IMR-90 (cell line): Measurements from ENCODE around the gene ITPK1. TPM values are rescaled to one million over a fixed set of nuclear protein-coding genes. Genes with fewer than 3 reads are reported as not detected.

Experiments used
- ATAC-seq: fragments of 200-7000 bp; cut with Tn5 transposase; 2 replicates; pipeline ENCODE4 v1.9.1; 2020; ENCODE audit warnings: low read depth, mild to moderate bottlenecking, moderate library complexity
- BruUV-seq: library from RNA; stranded (reverse); fragments of 400-500 nt; replicated peaks from 2 replicates; lab custom pipeline; 2021; lab: Mats Ljungman, UMichigan
- CTCF ChIA-PET: fragments of 300-600 bp; formaldehyde crosslinking; extraction: SDS; loops from one replicate; lab custom pipeline; 2021; ENCODE audit warnings: antibody characterized with exemption; lab: Yijun Ruan, JAX
- POLR2A ChIA-PET: fragments of 300-600 bp; sonication (Branson Sonifier 250); formaldehyde crosslinking; loops from one replicate; lab custom pipeline; 2022; ENCODE audit warnings: antibody characterized with exemption; ENCODE audit not compliant: unreplicated experiment; lab: Charles Lee
- DNase-seq: peaks from one replicate; pipeline ENCODE4 v3.0.0; 2013
- H2AFZ ChIP-seq: replicated peaks from 2 replicates; pipeline ENCODE3; 2013; ENCODE audit warnings: low read length, mild to moderate bottlenecking; ENCODE audit not compliant: poor library complexity
- H2AK5ac ChIP-seq: 2 replicates; pipeline ENCODE4 v1.6.1; 2013; ENCODE audit warnings: low read depth, low read length, inconsistent platforms
- H2AK9ac ChIP-seq: replicated peaks from 2 replicates; pipeline ENCODE3; 2013; ENCODE audit warnings: mild to moderate bottlenecking, low read depth, low read length, moderate library complexity; ENCODE audit not compliant: poor library complexity
- H2BK120ac ChIP-seq: 2 replicates; pipeline ENCODE4 v1.6.1; 2013; ENCODE audit warnings: low read depth, low read length, inconsistent platforms
- H2BK15ac ChIP-seq: 3 replicates; pipeline ENCODE4 v1.6.1; 2013; ENCODE audit warnings: low read depth, low read length, inconsistent platforms
- H2BK20ac ChIP-seq: 2 replicates; pipeline ENCODE4 v1.6.1; 2013; ENCODE audit warnings: low read depth, mild to moderate bottlenecking, inconsistent platforms, low read length, moderate library complexity
- H2BK5ac ChIP-seq: 2 replicates; pipeline ENCODE4 v1.6.1; 2013; ENCODE audit warnings: mild to moderate bottlenecking, low read depth, low read length, inconsistent platforms; ENCODE audit not compliant: poor library complexity, severe bottlenecking
- H3K14ac ChIP-seq: replicated peaks from 2 replicates; pipeline ENCODE4 v1.6.1; 2013; ENCODE audit warnings: low read depth, low read length, inconsistent platforms
- H3K18ac ChIP-seq: 2 replicates; pipeline ENCODE4 v1.6.1; 2013; ENCODE audit warnings: low read depth, low read length, control low read depth
- H3K23ac ChIP-seq: 2 replicates; pipeline ENCODE4 v1.6.1; 2013; ENCODE audit warnings: low read depth, low read length, inconsistent platforms
- H3K27ac ChIP-seq: 2 replicates; pipeline ENCODE4 v1.5.1; 2013; ENCODE audit warnings: mild to moderate bottlenecking, control low read depth, low read length; ENCODE audit not compliant: insufficient read depth
- H3K27me3 ChIP-seq: 2 replicates; pipeline ENCODE4 v1.6.1; 2013; ENCODE audit warnings: low read length; ENCODE audit not compliant: control insufficient read depth, insufficient read depth
- H3K36me3 ChIP-seq: 2 replicates; pipeline ENCODE4 v1.6.1; 2013; ENCODE audit warnings: low read length, mixed read lengths; ENCODE audit not compliant: control insufficient read depth, insufficient read depth
- H3K4ac ChIP-seq: 2 replicates; pipeline ENCODE4 v1.6.1; 2013; ENCODE audit warnings: low read depth, low read length, inconsistent platforms
- H3K4me1 ChIP-seq: 2 replicates; pipeline ENCODE4 v1.6.1; 2013; ENCODE audit warnings: low read length, mixed read lengths; ENCODE audit not compliant: control insufficient read depth, insufficient read depth
- H3K4me2 ChIP-seq: 2 replicates; pipeline ENCODE4 v1.6.1; 2013; ENCODE audit warnings: low read depth, mild to moderate bottlenecking, control low read depth, low read length, moderate library complexity
- H3K4me3 ChIP-seq: 2 replicates; pipeline ENCODE4 v1.5.1; 2013; ENCODE audit warnings: low read depth, mild to moderate bottlenecking, control low read depth, low read length, moderate library complexity; ENCODE audit not compliant: insufficient read depth
- H3K56ac ChIP-seq: 2 replicates; pipeline ENCODE4 v1.6.1; 2013; ENCODE audit warnings: low read length, inconsistent platforms; ENCODE audit not compliant: insufficient read depth; ENCODE audit errors: extremely low read depth
- H3K79me1 ChIP-seq, 2 experiments: 2 replicates each; pipeline ENCODE4 v1.6.1; 2013; ENCODE audit warnings: low read length in 2 of 2, inconsistent platforms in 1 of 2, low read depth in 1 of 2
- H3K9ac ChIP-seq: 2 replicates; pipeline ENCODE4 v1.6.1; 2013; ENCODE audit warnings: low read depth, low read length, control low read depth
- H3K9me1 ChIP-seq: 2 replicates; pipeline ENCODE4 v1.6.1; 2013; ENCODE audit warnings: low read length, inconsistent platforms; ENCODE audit not compliant: insufficient read depth
- H3K9me3 ChIP-seq: 2 replicates; pipeline ENCODE4 v1.6.1; 2013; ENCODE audit warnings: low read length; ENCODE audit not compliant: control insufficient read depth, insufficient read depth
- H4K20me1 ChIP-seq: 2 replicates; pipeline ENCODE4 v1.6.1; 2013; ENCODE audit warnings: low read length, inconsistent platforms; ENCODE audit not compliant: insufficient read depth
- H4K5ac ChIP-seq: 2 replicates; pipeline ENCODE4 v1.6.1; 2013; ENCODE audit warnings: mild to moderate bottlenecking, low read depth, low read length, control low read depth
- H4K8ac ChIP-seq, 2 experiments: 2 replicates each; pipeline ENCODE4 v1.6.1; 2013; ENCODE audit warnings: low read depth in 2 of 2, low read length in 2 of 2, control low read depth in 1 of 2, inconsistent platforms in 1 of 2
- H4K91ac ChIP-seq: 2 replicates; pipeline ENCODE4 v1.6.1; 2013; ENCODE audit warnings: low read depth, low read length, inconsistent platforms; ENCODE audit not compliant: insufficient read depth
- BHLHE40 ChIP-seq: fragments of 150-350 bp; IDR thresholded peaks from 2 replicates; pipeline ENCODE4 v1.6.1; 2016; ENCODE audit warnings: mild to moderate bottlenecking, low read depth, low read length
- CEBPB ChIP-seq: IDR thresholded peaks from 2 replicates; pipeline ENCODE4 v1.6.1; 2012; ENCODE audit warnings: low read depth, low read length, improper control_type of control experiment
- CHD1 ChIP-seq: IDR thresholded peaks from 2 replicates; pipeline ENCODE4 v1.6.1; 2012; ENCODE audit warnings: low read depth, low read length, improper control_type of control experiment
- CTCF ChIP-seq: conservative IDR thresholded peaks from 2 replicates; pipeline ENCODE4 v1.5.1; 2012; ENCODE audit warnings: mild to moderate bottlenecking, low read depth, low read length, improper control_type of control experiment
- ELK1 ChIP-seq: fragments of 150-350 bp; IDR thresholded peaks from 2 replicates; pipeline ENCODE4 v1.6.1; 2016; ENCODE audit warnings: low read depth, mild to moderate bottlenecking, low read length, moderate library complexity, borderline replicate concordance
- FOS ChIP-seq: fragments of 150-350 bp; IDR thresholded peaks from 2 replicates; pipeline ENCODE4 v1.6.1; 2016; ENCODE audit warnings: low read depth, low read length
- MAFK ChIP-seq: IDR thresholded peaks from 2 replicates; pipeline ENCODE4 v1.6.1; 2012; ENCODE audit warnings: low read depth, low read length, improper control_type of control experiment
- MAZ ChIP-seq: IDR thresholded peaks from 2 replicates; pipeline ENCODE4 v1.6.1; 2012; ENCODE audit warnings: low read depth, mild to moderate bottlenecking, low read length, improper control_type of control experiment, moderate library complexity, borderline replicate concordance
- MXI1 ChIP-seq: IDR thresholded peaks from 2 replicates; pipeline ENCODE4 v1.6.1; 2012; ENCODE audit warnings: low read depth, mild to moderate bottlenecking, low read length, moderate library complexity, borderline replicate concordance
- NFE2L2 ChIP-seq: fragments of 150-350 bp; IDR thresholded peaks from 2 replicates; pipeline ENCODE4 v1.6.1; 2016; ENCODE audit warnings: low read depth, mild to moderate bottlenecking, low read length
- POLR2A ChIP-seq: IDR thresholded peaks from 2 replicates; pipeline ENCODE4 v1.6.1; 2012; ENCODE audit warnings: mild to moderate bottlenecking, low read depth, low read length
- RAD21 ChIP-seq: IDR thresholded peaks from 2 replicates; pipeline ENCODE4 v1.6.1; 2012; ENCODE audit warnings: low read length, improper control_type of control experiment
- RCOR1 ChIP-seq: IDR thresholded peaks from 2 replicates; pipeline ENCODE4 v1.6.1; 2012; ENCODE audit warnings: mild to moderate bottlenecking, low read length, improper control_type of control experiment; ENCODE audit not compliant: insufficient replicate concordance
- RFX5 ChIP-seq: IDR thresholded peaks from 2 replicates; pipeline ENCODE4 v1.8.0; 2012; ENCODE audit warnings: low read depth, mild to moderate bottlenecking, low read length, moderate library complexity
- SMC3 ChIP-seq: fragments of 150-350 bp; IDR thresholded peaks from 2 replicates; pipeline ENCODE4 v1.6.1; 2016; ENCODE audit warnings: low read depth, mild to moderate bottlenecking, antibody characterized with exemption, low read length, moderate library complexity
- USF2 ChIP-seq: fragments of 150-350 bp; IDR thresholded peaks from 2 replicates; pipeline ENCODE4 v1.6.1; 2017; ENCODE audit warnings: mild to moderate bottlenecking, antibody characterized with exemption, low read length, low read depth
- WGBS, 2 experiments: methylation state at CpG; one replicate each; pipeline versions ENCODE4 v1.1.5 to v1.1.7; 2013; ENCODE audit warnings: missing lambda C conversion rate in 2 of 2; ENCODE audit not compliant: insufficient read length in 1 of 2; ENCODE audit errors: extremely low coverage in 2 of 2; 5-methylcytosine and 5-hydroxymethylcytosine counted together
- dilution Hi-C: fragments of 300-500 bp; cut with HindIII; formaldehyde crosslinking; loops from one replicate; pipeline ENCODE4 v1.14.3; 2018; ENCODE audit warnings: low sequenced_read_pairs; ENCODE audit not compliant: unreplicated experiment
- in situ Hi-C: fragments of 300-500 bp; cut with MboI; formaldehyde crosslinking; loops from 3 replicates; pipeline ENCODE4 v1.14.3; 2019; ENCODE audit warnings: low sequenced_read_pairs, inconsistent platforms, mixed read lengths
- intact Hi-C: fragments of 100-400 bp; cut with micrococcal nuclease; formaldehyde crosslinking; loops from 2 replicates; pipeline ENCODE4 v1.10.0; 2022
- polyA plus RNA-seq, 3 experiments: library from polyadenylated mRNA; depleted of rRNA; stranded (reverse); fragments of >200 nt; gene quantifications; 2 replicates each; pipeline ENCODE4 v1.2.3, GENCODE V29; 2012; ENCODE audit warnings: low replicate concordance in 1 of 3
- total RNA-seq: library from RNA; depleted of rRNA; stranded (reverse); fragments of >200 nt; gene quantifications from 2 replicates; pipeline ENCODE4 v1.2.3, GENCODE V29; 2012

Gene ITPK1
- total and polyA plus RNA-seq, 2 of the 4 experiments (the other 2 are of a cell fraction): 21.7 to 26.9 TPM

GRCh38 chr14:92942136-92942535 is 173.6 kb downstream of the ITPK1 start:
- H3K9ac ChIP-seq: no peak overlapping the region
- H4K8ac ChIP-seq: no peak overlapping the region
- H2AFZ ChIP-seq: no peak overlapping the region
- CTCF ChIA-PET: interaction anchor here (1.5 kb wide), 1 partner anchor 10 kb away, joined by 4 read pairs; no protein-coding TSS in a partner anchor
- no peak overlapping the region for H4K5ac ChIP-seq
- H3K4me1 ChIP-seq: no peaks in the 10 kb centered on the region
- H3K27me3 ChIP-seq: no peaks in the 10 kb centered on the region
- H2BK20ac ChIP-seq: no peak overlapping the region
- no peak overlapping the region for H4K91ac ChIP-seq
- no peak overlapping the region for H2BK5ac ChIP-seq
- in situ Hi-C loops (no loop called here), dilution Hi-C loops (no loop called here), intact Hi-C loops (no loop called here)
- H3K23ac ChIP-seq: no peak overlapping the region
- H3K27ac ChIP-seq: no peak overlapping the region
- H2BK15ac ChIP-seq: no peak overlapping the region
- no peak overlapping the region for H3K18ac ChIP-seq
- H3K79me1 ChIP-seq: no peaks in the 10 kb centered on the region
- no peak overlapping the region for H3K4me2 ChIP-seq
- ATAC-seq: no peak
- no peak overlapping the region for H2BK120ac ChIP-seq
- BruUV-seq: no TSS peak
- POLR2A ChIA-PET: no interaction called here
- TF ChIP-seq CHD1: no peak
- TF ChIP-seq ELK1: no peak
- no peak for TF ChIP-seq CEBPB
- no peak for TF ChIP-seq MAZ
- no peak for TF ChIP-seq RFX5
- TF ChIP-seq MAFK: no peak
- no peak for TF ChIP-seq RAD21
- TF ChIP-seq BHLHE40: no peak
- TF ChIP-seq SMC3: no peak
- TF ChIP-seq CTCF: no peak
- TF ChIP-seq MXI1: no peak
- TF ChIP-seq POLR2A: no peak
- TF ChIP-seq NFE2L2: no peak
- no peak for TF ChIP-seq USF2
- no peak for TF ChIP-seq FOS
- TF ChIP-seq RCOR1: no peak
- H3K9me1 ChIP-seq: no peaks in the 10 kb centered on the region
- WGBS, 2 experiments: no CpG with 5 or more reads among the region's 5 CpGs
- no peak overlapping the region for H2AK5ac ChIP-seq
- no peaks in the 10 kb centered on the region; the same call in 1 of the 2 replicates for H3K36me3 ChIP-seq
- no peak for DNase-seq
- no peak overlapping the region for H2AK9ac ChIP-seq
- H4K20me1 ChIP-seq: no peaks in the 10 kb centered on the region
- no peaks in the 10 kb centered on the region for H3K9me3 ChIP-seq
- no peak overlapping the region for H3K56ac ChIP-seq
- H3K4me3 ChIP-seq: no peak overlapping the region
- H3K14ac ChIP-seq: no peak overlapping the region
- no peak overlapping the region for H3K4ac ChIP-seq
